GM19193 (cell line): ENCODE data around the gene POLR3E.

Source experiments
- POLR2A ChIP-seq: IDR thresholded peaks from 4 replicates; pipeline ENCODE4 v1.6.1; 2011; ENCODE audit not compliant: insufficient read depth, insufficient read length; ENCODE audit errors: extremely low read depth

POLR3E gene

GRCh38 chr16:22375117-22375962 lies 78.1 kb downstream of the POLR3E start:
- TF ChIP-seq POLR2A = no peak

GRCh38 chr16:22375963-22376640 lies 78.9 kb downstream of the POLR3E start:
- no peak for TF ChIP-seq POLR2A

GRCh38 chr16:22379656-22380055 lies 82.4 kb downstream of the POLR3E start:
- no peak for TF ChIP-seq POLR2A

GRCh38 chr16:22380529-22380928 lies 83.3 kb downstream of the POLR3E start:
- no peak for TF ChIP-seq POLR2A

DNA sequence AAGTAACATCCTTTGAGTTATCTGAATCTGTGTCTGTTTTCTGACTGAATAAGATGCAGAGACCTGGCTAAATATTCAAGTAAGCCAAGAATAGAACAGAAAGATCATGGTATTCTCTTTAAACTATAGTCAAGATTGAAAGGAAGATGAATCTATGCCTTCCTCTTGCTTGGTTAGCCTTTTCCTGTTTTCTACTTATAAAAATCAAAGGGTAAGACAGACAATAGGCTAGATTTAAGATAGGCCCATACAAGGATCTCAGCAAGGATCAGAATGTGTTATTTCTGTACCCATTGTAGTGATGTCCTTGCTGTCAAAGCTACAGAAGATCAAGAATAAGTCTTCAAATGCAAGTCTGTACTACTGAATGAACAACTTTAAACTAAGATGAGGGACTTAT lies 84.2 kb downstream of the POLR3E start:
- no peak for TF ChIP-seq POLR2A

GRCh38 chr16:22383827-22384226 lies 86.6 kb downstream of the POLR3E start:
- no peak for TF ChIP-seq POLR2A
